DND-41 (cell line): Measurements from ENCODE around the gene GPR21.

ENCODE experiments used
- CTCF ChIP-seq: IDR thresholded peaks from 2 replicates; pipeline ENCODE4 v1.5.1; 2012; ENCODE audit warnings: borderline replicate concordance, low read length, moderate library complexity, mild to moderate bottlenecking; ENCODE audit not compliant: poor library complexity, severe bottlenecking; ENCODE audit errors: extremely low read depth
- EZH2 ChIP-seq: IDR thresholded peaks from 3 replicates; pipeline ENCODE4 v1.6.1; 2012; ENCODE audit warnings: borderline replicate concordance, low read depth, mild to moderate bottlenecking, moderate library complexity, low read length, inconsistent platforms; ENCODE audit not compliant: severe bottlenecking

GRCh38 chr9:123031963-123032362 is 1.5 kb upstream of the GPR21 start:
- TF ChIP-seq CTCF (no peak), EZH2 (no peak)
